ENCODE measurements around the gene BMP7.

BMP7 gene

DNA sequence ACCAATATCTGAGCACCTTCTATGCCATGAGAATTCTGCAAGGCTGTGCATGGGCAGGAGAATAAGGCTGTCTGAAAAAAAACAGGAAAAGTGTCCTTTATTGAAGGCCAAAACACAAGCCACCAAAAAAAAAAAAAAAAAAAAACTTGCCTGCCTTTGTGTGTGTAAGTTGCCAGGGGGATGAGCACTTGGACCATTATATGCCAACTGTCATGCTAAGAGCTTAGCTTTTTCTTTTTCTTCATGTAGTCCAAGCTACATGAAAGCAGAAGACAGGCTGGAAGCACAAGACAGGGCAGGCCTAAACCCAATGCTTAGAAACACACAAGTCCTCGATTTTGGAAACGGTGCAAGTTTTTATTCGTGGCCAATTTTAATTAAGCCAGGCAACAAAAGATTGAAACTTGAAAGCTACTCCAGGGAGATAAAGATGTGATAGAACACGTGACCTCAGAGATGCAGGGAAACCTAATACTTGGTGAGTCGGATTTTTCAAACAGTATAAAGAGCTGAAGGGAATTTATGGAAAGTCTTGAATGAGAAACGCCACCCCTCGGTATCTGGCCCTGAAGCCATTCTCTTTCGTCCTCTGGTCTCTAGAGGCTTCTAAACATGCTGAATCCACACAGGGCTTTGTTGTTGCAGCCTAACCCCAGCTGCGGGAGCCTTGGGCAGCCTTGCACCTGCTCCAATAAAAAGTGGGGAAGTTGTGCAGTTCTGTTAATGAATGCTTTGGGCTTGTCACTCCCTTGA is 8.6 kb downstream of the BMP7 start:
- no peak overlapping the region for H3K27ac ChIP-seq (ENCODE audit: low read depth, low read length, severe bottlenecking)
- H3K4me1 ChIP-seq (ENCODE audit: control insufficient read depth, insufficient read depth, low read length, poor library complexity, severe bottlenecking): peaks cover 5% of the 10 kb centered on the region
- H3K36me3 ChIP-seq (ENCODE audit: control insufficient read depth, insufficient read depth, low read length): no peaks in the 10 kb centered on the region
- H3K9me3 ChIP-seq (ENCODE audit: control insufficient read depth, low read length): no peaks in the 10 kb centered on the region
- 64 to 69% methylated on average over 6 to 8 of the region's 9 CpGs for WGBS, 2 experiments (ENCODE audit: insufficient coverage in 2 of 2)
- H3K4me3 ChIP-seq (ENCODE audit: extremely low read depth, insufficient read depth, low read length, poor library complexity, severe bottlenecking): no peak overlapping the region

DNA sequence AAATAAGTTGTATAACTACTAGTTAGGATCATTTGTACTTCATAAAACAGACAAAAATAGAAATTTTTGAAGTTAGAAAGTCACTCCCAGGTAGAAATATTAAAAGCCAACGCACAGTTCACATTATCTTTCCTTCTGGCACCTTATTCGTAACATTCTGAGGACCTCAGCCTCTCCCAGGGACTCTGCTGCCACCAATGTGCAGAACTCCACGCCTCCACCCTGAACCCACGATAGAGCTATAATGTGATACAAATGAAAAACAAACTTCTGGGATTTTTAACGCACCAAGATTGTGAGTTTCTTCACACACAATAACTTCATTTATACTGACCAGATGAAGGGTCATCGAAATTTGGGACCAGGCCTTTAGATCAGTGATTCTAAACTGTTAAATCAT is 9.5 kb downstream of the BMP7 start:
- peaks cover 15% of the 10 kb centered on the region for H3K4me1 ChIP-seq (ENCODE audit: control insufficient read depth, insufficient read depth, low read length, poor library complexity, severe bottlenecking)
- WGBS, 2 experiments (ENCODE audit: insufficient coverage in 2 of 2): 77 to 86% methylated on average over 3 to 4 of the region's 6 CpGs
- H3K27ac ChIP-seq (ENCODE audit: low read depth, low read length, severe bottlenecking): no peak overlapping the region
- no peaks in the 10 kb centered on the region for H3K9me3 ChIP-seq (ENCODE audit: control insufficient read depth, low read length)
- no peaks in the 10 kb centered on the region for H3K36me3 ChIP-seq (ENCODE audit: control insufficient read depth, insufficient read depth, low read length)
- no peak overlapping the region for H3K4me3 ChIP-seq (ENCODE audit: extremely low read depth, insufficient read depth, low read length, poor library complexity, severe bottlenecking)

DNA sequence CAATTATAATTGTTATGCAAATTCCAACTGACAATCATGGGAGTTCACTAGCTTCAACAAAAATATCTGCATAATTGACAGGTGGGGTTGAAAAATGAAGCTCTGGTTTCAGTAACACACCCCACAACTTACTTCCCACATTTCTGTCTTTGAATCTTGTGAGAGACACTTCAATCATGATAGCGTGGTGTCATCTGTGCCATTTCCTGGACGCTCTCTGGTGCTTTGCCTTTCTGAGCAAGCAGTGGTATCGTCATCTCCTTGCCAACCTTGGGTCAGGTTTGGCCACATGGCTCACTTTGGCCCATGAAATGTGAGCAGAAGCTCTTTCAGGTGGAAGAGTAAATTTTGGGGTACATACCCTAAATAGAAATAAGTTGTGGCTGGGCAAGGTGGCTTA is 10.2 kb downstream of the BMP7 start:
- no peak overlapping the region for H3K27ac ChIP-seq (ENCODE audit: low read depth, low read length, severe bottlenecking)
- peaks cover 21% of the 10 kb centered on the region for H3K4me1 ChIP-seq (ENCODE audit: control insufficient read depth, insufficient read depth, low read length, poor library complexity, severe bottlenecking)
- H3K4me3 ChIP-seq (ENCODE audit: extremely low read depth, insufficient read depth, low read length, poor library complexity, severe bottlenecking): no peak overlapping the region
- WGBS, 2 experiments (ENCODE audit: insufficient coverage in 2 of 2): 89 to 100% methylated on average over 3 of the region's 3 CpGs
- no peaks in the 10 kb centered on the region for H3K36me3 ChIP-seq (ENCODE audit: control insufficient read depth, insufficient read depth, low read length)
- H3K9me3 ChIP-seq (ENCODE audit: control insufficient read depth, low read length): no peaks in the 10 kb centered on the region

- no peak overlapping the region for H3K4me3 ChIP-seq (ENCODE audit: extremely low read depth, insufficient read depth, low read length, poor library complexity, severe bottlenecking)
- peaks cover 30% of the 10 kb centered on the region for H3K4me1 ChIP-seq (ENCODE audit: control insufficient read depth, insufficient read depth, low read length, poor library complexity, severe bottlenecking)
- H3K27ac ChIP-seq (ENCODE audit: low read depth, low read length, severe bottlenecking): no peak overlapping the region
- WGBS, 2 experiments (ENCODE audit: insufficient coverage in 2 of 2): 86 to 100% methylated on average over 1 of the region's 1 CpG
- H3K36me3 ChIP-seq (ENCODE audit: control insufficient read depth, insufficient read depth, low read length): no peaks in the 10 kb centered on the region
- no peaks in the 10 kb centered on the region for H3K9me3 ChIP-seq (ENCODE audit: control insufficient read depth, low read length)
These were observed 11.3 kb downstream of the BMP7 start for GRCh38 chr20:57255183-57255582.

- Histone ChIP-seq H3K27ac (ENCODE audit: low read depth, low read length, severe bottlenecking) (no peak overlapping the region), H3K4me3 (ENCODE audit: extremely low read depth, insufficient read depth, low read length, poor library complexity, severe bottlenecking) (no peak overlapping the region), H3K36me3 (ENCODE audit: control insufficient read depth, insufficient read depth, low read length) (no peaks in the 10 kb centered on the region), H3K4me1 (ENCODE audit: control insufficient read depth, insufficient read depth, low read length, poor library complexity, severe bottlenecking) (peaks cover 31% of the 10 kb centered on the region), H3K9me3 (ENCODE audit: control insufficient read depth, low read length) (no peaks in the 10 kb centered on the region)
- 92% methylated on average over 5 of the region's 8 CpGs for WGBS, 2 experiments (ENCODE audit: insufficient coverage in 2 of 2)
These were observed 13.8 kb downstream of the BMP7 start for GRCh38 chr20:57252559-57253162.

DNA sequence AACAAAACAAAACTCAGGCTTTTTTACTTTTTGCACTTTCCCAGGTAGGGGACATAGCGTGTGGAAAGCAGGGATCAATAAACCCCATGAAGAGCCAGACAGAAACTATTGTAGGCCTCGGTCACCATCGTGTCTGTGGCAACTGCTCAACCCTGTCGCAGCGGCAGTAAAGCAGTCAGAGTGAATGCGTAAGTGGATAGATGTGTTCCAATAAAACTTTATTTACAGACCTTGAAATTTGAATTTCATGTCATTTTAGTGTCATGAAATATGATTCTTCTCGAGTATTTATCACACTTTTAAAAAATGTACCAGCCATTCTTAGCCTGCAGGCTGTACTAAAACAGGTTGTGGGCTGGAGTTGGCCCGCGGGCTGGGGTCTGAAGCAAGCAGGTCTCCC is 14.5 kb downstream of the BMP7 start:
- no peak overlapping the region for H3K27ac ChIP-seq (ENCODE audit: low read depth, low read length, severe bottlenecking)
- H3K4me1 ChIP-seq (ENCODE audit: control insufficient read depth, insufficient read depth, low read length, poor library complexity, severe bottlenecking): peaks cover 31% of the 10 kb centered on the region
- H3K9me3 ChIP-seq (ENCODE audit: control insufficient read depth, low read length): no peaks in the 10 kb centered on the region
- WGBS, 2 experiments (ENCODE audit: insufficient coverage in 2 of 2): 85 to 97% methylated on average over 3 to 6 of the region's 9 CpGs
- H3K36me3 ChIP-seq (ENCODE audit: control insufficient read depth, insufficient read depth, low read length): no peaks in the 10 kb centered on the region
- no peak overlapping the region for H3K4me3 ChIP-seq (ENCODE audit: extremely low read depth, insufficient read depth, low read length, poor library complexity, severe bottlenecking)

GRCh38 chr20:57251344-57251743 is 15.1 kb downstream of the BMP7 start:
- Histone ChIP-seq H3K36me3 (ENCODE audit: control insufficient read depth, insufficient read depth, low read length) (no peaks in the 10 kb centered on the region), H3K9me3 (ENCODE audit: control insufficient read depth, low read length) (no peaks in the 10 kb centered on the region), H3K27ac (ENCODE audit: low read depth, low read length, severe bottlenecking) (peak overlapping the region; percentile 80), H3K4me1 (ENCODE audit: control insufficient read depth, insufficient read depth, low read length, poor library complexity, severe bottlenecking) (peaks cover 31% of the 10 kb centered on the region), H3K4me3 (ENCODE audit: extremely low read depth, insufficient read depth, low read length, poor library complexity, severe bottlenecking) (no peak overlapping the region)
- WGBS, 2 experiments (ENCODE audit: insufficient coverage in 2 of 2): 50 to 56% methylated on average over 5 to 7 of the region's 7 CpGs

GRCh38 chr20:57250607-57251343 is 15.7 kb downstream of the BMP7 start:
- Histone ChIP-seq H3K4me1 (ENCODE audit: control insufficient read depth, insufficient read depth, low read length, poor library complexity, severe bottlenecking) (peaks cover 31% of the 10 kb centered on the region), H3K4me3 (ENCODE audit: extremely low read depth, insufficient read depth, low read length, poor library complexity, severe bottlenecking) (no peak overlapping the region), H3K36me3 (ENCODE audit: control insufficient read depth, insufficient read depth, low read length) (no peaks in the 10 kb centered on the region), H3K27ac (ENCODE audit: low read depth, low read length, severe bottlenecking) (peak overlapping the region; percentile 80), H3K9me3 (ENCODE audit: control insufficient read depth, low read length) (no peaks in the 10 kb centered on the region)
- WGBS, 2 experiments (ENCODE audit: insufficient coverage in 2 of 2): 71 to 80% methylated on average over 9 to 11 of the region's 15 CpGs

DNA sequence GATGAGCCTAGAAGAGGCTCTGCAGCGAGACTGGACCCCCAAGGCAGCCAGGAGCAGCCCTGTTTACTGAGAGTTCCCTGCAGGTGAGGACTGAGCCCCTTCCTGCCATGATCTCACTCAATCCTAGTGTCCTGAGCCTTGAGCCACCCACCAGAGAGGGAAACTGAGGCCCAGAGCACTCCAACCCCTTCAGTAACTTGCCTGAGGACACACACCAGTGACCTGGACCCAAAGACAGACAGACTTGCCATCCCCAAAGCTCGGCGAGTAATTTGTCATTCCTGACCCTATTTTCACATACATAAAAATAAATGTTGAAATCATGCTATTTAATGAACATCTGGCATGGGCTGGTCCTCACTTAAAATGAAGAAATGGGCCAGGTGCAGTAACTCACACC is 16.7 kb downstream of the BMP7 start:
- Histone ChIP-seq H3K27ac (ENCODE audit: low read depth, low read length, severe bottlenecking) (no peak overlapping the region), H3K36me3 (ENCODE audit: control insufficient read depth, insufficient read depth, low read length) (no peaks in the 10 kb centered on the region), H3K4me3 (ENCODE audit: extremely low read depth, insufficient read depth, low read length, poor library complexity, severe bottlenecking) (no peak overlapping the region), H3K9me3 (ENCODE audit: control insufficient read depth, low read length) (no peaks in the 10 kb centered on the region), H3K4me1 (ENCODE audit: control insufficient read depth, insufficient read depth, low read length, poor library complexity, severe bottlenecking) (peaks cover 31% of the 10 kb centered on the region)
- WGBS, 2 experiments (ENCODE audit: insufficient coverage in 2 of 2): 75 to 100% methylated on average over 1 to 2 of the region's 3 CpGs

DNA sequence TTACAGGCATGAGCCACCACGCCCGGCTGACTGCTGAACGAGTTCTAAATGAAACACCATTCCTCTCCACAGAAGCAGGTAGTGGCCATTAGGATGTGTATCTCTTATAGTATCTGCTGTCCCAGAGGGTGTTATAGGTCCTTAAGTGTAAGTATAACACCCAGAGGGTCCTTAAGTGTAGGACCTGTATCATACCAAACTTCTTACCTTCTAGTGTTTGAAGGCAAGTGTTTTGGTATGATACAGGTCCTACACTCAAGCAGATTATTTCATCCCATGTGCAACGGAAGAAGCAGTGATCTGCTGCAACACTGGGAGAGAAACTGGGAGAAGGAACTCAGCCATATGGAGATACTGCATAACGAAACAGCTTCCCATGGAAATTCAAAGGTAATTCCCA is 17.4 kb downstream of the BMP7 start:
- Histone ChIP-seq H3K4me3 (ENCODE audit: extremely low read depth, insufficient read depth, low read length, poor library complexity, severe bottlenecking) (no peak overlapping the region), H3K4me1 (ENCODE audit: control insufficient read depth, insufficient read depth, low read length, poor library complexity, severe bottlenecking) (peaks cover 31% of the 10 kb centered on the region), H3K9me3 (ENCODE audit: control insufficient read depth, low read length) (no peaks in the 10 kb centered on the region), H3K27ac (ENCODE audit: low read depth, low read length, severe bottlenecking) (no peak overlapping the region), H3K36me3 (ENCODE audit: control insufficient read depth, insufficient read depth, low read length) (no peaks in the 10 kb centered on the region)
- 100% methylated on average over 1 of the region's 5 CpGs; no CpG with 5 or more reads in 1 of the 2 experiments for WGBS, 2 experiments (ENCODE audit: insufficient coverage in 2 of 2)
